HCT116 (cell line): ENCODE measurements around the gene PDZRN4.

Experiments
- EZH2 ChIP-seq: fragments of 200-600 bp; sonication (generic); IDR thresholded peaks from 2 replicates; pipeline ENCODE4 v1.6.1; 2017; ENCODE audit warnings: antibody characterized with exemption, mixed run types
- POLR2AphosphoS5 ChIP-seq: IDR thresholded peaks from 2 replicates; pipeline ENCODE4 v1.6.1; 2011; ENCODE audit warnings: mild to moderate bottlenecking, low read depth, low read length, moderate library complexity
- SIN3A ChIP-seq: IDR thresholded peaks from 2 replicates; pipeline ENCODE4 v1.6.1; 2012; ENCODE audit warnings: low read depth
- TF ChIP-seq, protein P1 (sequence below), 3 experiments: fragments of 200-600 bp in 1 of 3; sonication (generic) in 1 of 3; IDR thresholded peaks in 2 of 3; conservative IDR thresholded peaks in 1 of 3; 2 replicates each; pipeline ENCODE4 v1.5.1; 2012 to 2017; ENCODE audit warnings: low read depth in 2 of 3, low read length in 2 of 3, antibody characterized with exemption in 1 of 3, borderline replicate concordance in 1 of 3, control low read depth in 1 of 3, mild to moderate bottlenecking in 1 of 3, mixed read lengths in 1 of 3, mixed run types in 1 of 3, moderate library complexity in 1 of 3; ENCODE audit not compliant: insufficient read depth in 1 of 3

DNA sequence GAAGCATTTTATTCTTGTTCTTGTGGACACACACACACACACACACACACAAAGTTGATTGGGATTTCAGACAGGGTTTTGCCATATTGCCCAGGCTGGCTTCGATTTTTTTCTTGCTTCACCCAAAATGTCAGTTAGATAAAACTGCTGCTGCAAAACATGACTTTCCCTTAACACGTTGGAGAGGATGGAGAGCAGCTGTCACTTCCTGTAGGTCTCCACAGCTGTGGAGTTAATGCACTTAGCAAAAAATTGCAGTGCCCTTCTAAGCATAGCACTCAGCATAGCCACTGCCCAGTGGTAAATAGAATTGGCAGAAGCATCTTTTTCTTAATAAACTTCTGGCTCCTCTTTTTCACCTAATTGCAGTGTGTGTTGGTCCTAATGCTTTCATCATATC is 54.5 kb downstream of the PDZRN4 start:
- TF ChIP-seq SIN3A (no peak), POLR2AphosphoS5 (no peak), EZH2 (no peak)
- TF ChIP-seq, protein P1, sequence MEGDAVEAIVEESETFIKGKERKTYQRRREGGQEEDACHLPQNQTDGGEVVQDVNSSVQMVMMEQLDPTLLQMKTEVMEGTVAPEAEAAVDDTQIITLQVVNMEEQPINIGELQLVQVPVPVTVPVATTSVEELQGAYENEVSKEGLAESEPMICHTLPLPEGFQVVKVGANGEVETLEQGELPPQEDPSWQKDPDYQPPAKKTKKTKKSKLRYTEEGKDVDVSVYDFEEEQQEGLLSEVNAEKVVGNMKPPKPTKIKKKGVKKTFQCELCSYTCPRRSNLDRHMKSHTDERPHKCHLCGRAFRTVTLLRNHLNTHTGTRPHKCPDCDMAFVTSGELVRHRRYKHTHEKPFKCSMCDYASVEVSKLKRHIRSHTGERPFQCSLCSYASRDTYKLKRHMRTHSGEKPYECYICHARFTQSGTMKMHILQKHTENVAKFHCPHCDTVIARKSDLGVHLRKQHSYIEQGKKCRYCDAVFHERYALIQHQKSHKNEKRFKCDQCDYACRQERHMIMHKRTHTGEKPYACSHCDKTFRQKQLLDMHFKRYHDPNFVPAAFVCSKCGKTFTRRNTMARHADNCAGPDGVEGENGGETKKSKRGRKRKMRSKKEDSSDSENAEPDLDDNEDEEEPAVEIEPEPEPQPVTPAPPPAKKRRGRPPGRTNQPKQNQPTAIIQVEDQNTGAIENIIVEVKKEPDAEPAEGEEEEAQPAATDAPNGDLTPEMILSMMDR (IDR thresholded peaks at IDR 0.05 in 2 of 3, conservative IDR thresholded peaks at IDR 0.05 in 1 of 3; ENCODE audit: borderline replicate concordance in 1 of 3, insufficient read depth in 1 of 3, low read depth in 2 of 3, low read length in 2 of 3): no peak
